ENCODE data around the gene OR2D2.
"Not testable (repeated sequence)": the region's sequence is repeated elsewhere in the genome, so short reads cannot be mapped to it uniquely, and the experiment has no call there.

The OR2D2 gene

DNA sequence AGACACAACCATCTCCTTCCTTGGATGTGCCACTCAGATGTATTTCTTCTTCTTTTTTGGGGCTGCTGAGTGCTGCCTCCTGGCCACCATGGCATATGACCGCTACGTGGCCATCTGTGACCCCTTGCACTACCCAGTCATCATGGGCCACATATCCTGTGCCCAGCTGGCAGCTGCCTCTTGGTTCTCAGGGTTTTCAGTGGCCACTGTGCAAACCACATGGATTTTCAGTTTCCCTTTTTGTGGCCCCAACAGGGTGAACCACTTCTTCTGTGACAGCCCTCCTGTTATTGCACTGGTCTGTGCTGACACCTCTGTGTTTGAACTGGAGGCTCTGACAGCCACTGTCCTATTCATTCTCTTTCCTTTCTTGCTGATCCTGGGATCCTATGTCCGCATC lies 15.4 kb downstream of the OR2D2 start:
- DNase-seq (ENCODE audit: low read depth in 3 of 3): no peak

DNA sequence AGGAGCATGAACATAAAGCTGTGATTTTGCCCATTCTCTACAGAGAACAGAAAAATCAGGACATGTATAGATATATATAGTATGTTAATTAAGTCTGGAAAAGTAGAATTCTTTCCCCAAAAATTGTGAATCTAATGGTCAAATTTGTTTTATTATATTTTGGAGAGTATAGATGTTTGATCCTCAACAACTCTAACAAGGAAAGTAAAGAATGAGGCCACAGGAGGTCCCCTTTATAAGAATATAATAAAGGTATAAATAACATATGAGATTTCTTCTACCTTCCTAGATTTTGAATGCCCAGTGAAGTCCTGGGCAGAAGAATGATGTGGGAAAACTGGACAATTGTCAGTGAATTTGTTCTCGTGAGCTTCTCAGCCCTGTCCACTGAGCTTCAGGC lies 16.0 kb downstream of the OR2D2 start, which contains the start of gene OR10A4:
OR10A4 (plus strand) TSS at position 301 of the 400 bp plus-strand sequence; CDS start at position 324, 23 bp downstream.
- no peak for DNase-seq (ENCODE audit: low read depth in 3 of 3)

DNA sequence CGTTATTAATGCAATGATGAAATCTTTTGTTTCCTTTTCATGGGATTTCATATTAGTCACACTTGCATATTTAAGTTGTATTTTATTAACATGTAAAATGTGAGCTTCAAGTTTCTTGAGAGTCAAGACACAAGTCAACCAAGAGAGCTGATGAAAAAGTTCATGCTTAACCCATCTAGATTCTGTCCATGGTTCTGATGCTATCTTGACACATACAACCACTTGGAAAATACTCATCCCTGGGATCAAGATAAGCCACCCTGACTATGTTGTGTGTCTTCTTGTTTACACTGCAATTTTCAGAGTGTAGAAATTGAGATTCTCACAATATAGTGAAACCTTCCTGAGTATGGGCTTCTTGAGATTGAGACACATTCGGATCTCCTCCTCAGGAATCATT lies 16.5 kb downstream of the OR2D2 start:
- DNase-seq (ENCODE audit: low read depth in 3 of 3): no peak

DNA sequence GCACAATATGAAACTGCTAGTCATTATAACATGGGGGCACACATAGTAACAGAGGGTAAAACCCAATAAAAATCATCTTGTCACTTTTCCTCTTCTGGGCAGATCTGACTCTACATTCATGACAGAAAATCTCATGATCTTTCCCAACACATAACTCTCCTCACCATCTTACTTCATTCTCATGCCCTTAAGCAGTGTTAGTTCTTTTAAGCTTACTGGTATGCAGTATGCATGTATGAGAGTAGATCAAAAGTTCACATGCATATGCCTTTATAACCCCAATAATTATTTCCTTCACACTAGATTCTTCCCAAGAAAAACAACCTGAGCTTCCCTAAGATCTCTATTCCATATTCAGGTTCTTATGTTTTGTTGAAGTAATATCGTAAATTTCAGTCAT lies 21.0 kb downstream of the OR2D2 start:
- no peak for DNase-seq (ENCODE audit: low read depth in 3 of 3)

DNA sequence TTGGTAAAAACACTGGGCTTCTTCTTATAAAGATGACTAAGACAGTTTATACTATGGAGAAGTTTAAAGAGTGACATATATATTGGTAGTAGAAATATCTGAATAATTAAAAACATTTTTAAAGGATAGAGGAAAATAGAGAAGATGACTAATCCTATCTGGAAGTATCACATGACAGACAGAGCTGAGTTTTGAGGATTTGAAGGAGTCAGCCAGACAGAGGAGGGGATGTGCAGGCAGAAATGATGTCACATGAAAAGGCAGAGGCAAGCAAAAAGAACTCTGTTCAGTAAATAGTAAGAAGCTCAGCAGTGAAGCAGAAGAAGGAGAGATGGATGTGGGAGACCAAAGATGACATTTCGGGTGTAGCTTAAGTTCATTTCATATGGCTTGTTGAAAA lies 27.9 kb downstream of the OR2D2 start:
- no peak for DNase-seq (ENCODE audit: low read depth in 3 of 3)

DNA sequence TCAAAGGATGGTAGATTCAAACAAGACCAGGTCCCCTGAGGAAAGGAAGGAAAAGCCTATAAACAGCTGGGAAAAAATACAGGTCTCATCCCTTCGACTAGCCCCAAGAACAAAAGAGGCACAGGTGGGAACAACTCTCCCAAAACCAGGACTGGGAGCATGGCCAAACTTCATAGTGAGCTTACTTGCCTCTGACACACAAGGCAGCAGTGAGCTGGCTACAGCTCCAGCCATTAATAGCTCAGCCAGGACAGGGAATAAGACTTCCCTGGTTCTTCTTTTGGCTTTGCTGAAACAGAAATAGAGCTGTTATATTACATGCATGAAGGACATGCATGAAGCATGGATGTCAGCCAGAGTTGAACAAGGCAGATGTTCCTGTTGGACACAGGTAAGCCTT lies 29.3 kb downstream of the OR2D2 start, which contains the start of gene OR10A2:
OR10A2 (plus strand) TSS at position 97 of the 400 bp plus-strand sequence. CDS start 6,698 bp downstream, outside the sequence.
- DNase-seq (ENCODE audit: low read depth in 3 of 3): no peak

DNA sequence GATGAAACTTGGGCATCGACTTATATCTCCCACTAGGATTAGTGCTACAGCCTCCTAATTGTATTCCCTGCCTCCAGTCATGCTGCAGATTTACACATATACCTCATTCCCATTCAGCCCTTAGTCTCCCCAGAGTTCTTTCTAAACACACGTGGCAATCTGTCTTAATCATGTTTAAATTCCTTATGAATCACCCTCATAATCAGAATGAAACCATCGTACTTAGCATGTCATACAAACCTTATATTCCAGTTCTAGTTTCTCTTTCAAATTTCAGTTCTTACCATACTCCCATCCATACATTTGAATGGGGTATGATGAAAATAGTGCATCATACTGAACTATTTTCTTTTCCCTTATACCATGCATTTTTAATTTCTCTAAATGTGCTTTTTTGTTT lies 35.4 kb downstream of the OR2D2 start:
- no peak for DNase-seq (ENCODE audit: low read depth in 3 of 3)

DNA sequence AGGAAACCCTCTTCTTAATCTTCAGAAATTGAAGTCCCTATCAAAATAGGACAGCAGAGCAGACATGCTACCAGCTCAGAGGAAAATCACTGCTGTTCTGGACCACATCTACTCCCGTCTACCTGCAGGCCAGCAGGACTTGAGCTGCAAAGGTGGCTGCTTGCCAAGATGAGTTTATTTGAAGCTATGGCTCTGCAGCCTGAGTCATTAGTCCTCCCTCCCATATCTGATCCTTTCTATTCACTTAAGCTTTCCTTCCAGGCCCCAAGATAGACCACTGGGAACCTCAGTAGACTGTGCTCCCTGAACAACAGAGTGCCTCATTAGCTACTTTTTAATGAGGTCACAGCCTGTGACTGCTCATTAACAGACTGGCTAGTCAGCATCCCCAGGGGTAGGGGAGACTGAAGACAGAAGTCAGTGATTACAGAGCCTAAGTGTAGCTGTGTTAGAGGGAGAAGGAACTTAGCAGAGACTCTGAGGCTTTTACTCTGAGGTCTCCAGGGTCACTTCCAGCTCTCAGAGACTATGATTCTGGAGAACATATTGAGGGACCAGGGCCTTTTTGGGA lies 36.2 kb downstream of the OR2D2 start:
- no peak for DNase-seq (ENCODE audit: low read depth in 3 of 3)

DNA sequence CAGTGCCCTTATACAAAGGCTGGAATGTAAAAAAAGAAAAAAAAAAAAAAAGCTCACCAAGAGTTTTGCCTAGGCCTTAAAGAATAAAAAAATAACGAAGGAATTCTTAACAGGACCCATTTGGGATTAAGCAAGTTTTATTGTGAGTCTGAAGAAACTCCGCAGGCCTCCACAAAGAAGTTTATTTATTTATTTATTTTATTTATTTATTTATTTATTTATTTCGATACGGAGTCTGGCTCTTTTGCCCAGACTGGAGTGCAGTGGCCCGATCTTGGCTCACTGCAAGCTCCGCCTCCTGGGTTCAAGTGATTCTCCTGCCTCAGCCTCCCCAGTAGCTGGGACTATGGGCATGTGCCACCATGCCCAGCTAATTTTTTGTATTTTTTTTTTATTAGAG lies 37.5 kb downstream of the OR2D2 start:
- not testable (repeated sequence) for DNase-seq (ENCODE audit: low read depth in 3 of 3)

DNA sequence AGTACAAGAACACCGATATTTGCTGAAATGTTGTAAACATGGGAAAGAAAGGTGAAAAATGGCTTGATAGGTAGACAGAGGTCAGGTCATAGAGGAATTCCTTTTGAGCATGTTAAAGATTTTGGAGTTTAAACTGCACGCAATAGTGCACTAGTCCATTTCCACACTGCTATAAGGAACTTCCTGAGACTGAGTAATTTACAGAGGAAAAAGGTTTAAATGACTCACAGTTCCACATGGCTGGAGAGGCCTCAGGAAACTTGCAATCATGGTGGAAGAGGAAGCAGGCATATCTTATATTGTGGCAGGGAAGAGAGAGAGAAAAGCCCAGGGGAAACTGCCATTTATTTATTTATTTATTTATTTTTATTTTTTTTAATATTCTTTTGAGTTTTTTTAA lies 41.8 kb downstream of the OR2D2 start:
- no peak for DNase-seq (ENCODE audit: low read depth in 3 of 3)

DNA sequence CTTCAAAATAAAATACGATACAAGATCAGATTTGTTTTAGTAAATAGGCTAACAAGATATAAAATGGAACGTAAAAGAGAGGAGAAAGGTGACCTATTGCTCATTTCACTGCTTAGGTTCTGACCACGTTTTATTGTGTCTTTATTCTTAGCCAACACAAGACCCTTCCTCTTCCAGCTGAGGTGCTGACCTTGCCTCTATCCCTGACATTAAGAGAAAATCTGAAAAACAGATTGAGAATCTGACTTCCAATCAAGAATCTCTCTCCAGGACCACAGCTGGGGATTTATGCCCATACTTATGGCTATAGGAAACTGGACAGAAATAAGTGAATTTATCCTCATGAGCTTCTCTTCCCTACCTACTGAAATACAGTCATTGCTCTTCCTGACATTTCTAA lies 46.9 kb downstream of the OR2D2 start, which contains the start of gene OR10A5:
OR10A5 (plus strand) TSS at position 301 of the 400 bp plus-strand sequence; CDS start at position 301, 0 bp downstream.
- DNase-seq (ENCODE audit: low read depth in 3 of 3): no peak

DNA sequence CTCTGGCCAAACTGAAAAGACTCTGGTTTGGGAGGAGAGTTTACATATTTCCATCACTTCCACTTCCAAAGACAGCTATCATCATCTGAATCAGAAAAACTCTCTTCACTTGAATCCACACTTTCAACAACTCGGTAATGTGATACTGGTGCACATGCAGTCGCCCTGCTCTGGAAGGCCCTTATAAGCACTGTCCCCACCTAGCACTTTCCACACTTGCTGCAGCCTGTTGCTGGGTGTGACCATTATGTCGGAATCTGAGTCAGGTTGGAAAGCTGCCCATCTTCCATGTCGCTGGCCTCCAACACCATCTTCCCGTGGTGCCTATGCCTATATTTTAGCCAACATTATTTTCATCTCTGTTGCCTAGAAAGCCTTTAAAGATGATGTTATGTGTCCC lies 47.9 kb downstream of the OR2D2 start:
- no peak for DNase-seq (ENCODE audit: low read depth in 3 of 3)

DNA sequence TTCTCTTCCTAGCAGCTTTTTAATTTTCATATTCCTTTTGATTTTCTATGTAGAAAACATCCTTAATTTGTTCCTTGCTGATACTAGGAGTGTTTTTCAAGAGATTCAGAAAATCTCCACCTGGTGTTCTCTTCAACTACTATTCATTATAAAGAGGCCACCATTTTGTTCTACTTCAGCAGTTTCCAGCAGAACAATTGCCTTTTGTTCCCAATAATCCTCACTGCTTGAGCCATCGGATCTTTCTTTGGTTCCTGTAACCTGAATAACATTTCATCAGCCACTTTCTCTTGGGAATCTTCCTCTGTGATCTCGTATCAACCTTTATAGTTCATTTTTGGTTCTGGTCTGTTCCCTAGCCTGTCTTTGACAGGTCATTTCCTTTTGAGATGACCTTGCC lies 48.6 kb downstream of the OR2D2 start:
- no peak for DNase-seq (ENCODE audit: low read depth in 3 of 3)

DNA sequence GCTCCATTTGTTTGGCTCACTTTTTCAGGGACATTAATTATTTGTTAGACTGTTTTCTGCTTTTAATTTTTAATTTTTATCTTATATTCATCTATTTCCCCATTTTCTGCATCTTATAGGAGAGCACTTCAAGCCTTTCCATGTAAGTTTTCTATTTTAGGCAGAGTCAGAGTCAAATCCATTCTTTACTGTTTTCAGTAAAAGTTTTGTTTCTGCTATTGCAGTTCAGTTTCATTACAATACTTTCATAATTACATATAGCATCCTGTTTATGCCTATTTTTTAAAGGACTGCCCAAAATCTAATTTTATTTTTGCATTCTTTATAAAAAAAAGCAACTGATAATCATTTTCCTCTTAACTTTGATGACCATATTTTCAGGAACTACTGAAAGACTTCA lies 50.6 kb downstream of the OR2D2 start:
- no peak for DNase-seq (ENCODE audit: low read depth in 3 of 3)

Data from stimulated activated CD4-positive, alpha-beta T cell treated with anti-CD3 and anti-CD28 coated beads, TNF-alpha, amount 100 ng/mL, for 48 hours (primary cell).